CD14-positive monocyte (primary cell): Measurements from ENCODE around the gene RFX3. TPM values are rescaled to one million over a fixed set of nuclear protein-coding genes. Genes with fewer than 3 reads are reported as not detected.

ENCODE experiments used
- DNase-seq, 3 donors: peaks; one replicate each; pipeline ENCODE4 v3.0.0-alpha.2; 2011 to 2022
- H2AFZ ChIP-seq: 2 replicates; pipeline ENCODE4 v1.6.0; 2012; ENCODE audit warnings: mild to moderate bottlenecking, low read depth, low read length, inconsistent platforms; ENCODE audit not compliant: insufficient read depth, poor library complexity, severe bottlenecking
- H3K27ac ChIP-seq, 2 donors: 1 replicate in 1 of 2; 2 replicates in 1 of 2; pipeline ENCODE4 v1.5.1; 2012 to 2013; ENCODE audit warnings: low read length in 2 of 2, control low read depth in 1 of 2, inconsistent platforms in 1 of 2, low read depth in 1 of 2, mild to moderate bottlenecking in 1 of 2
- H3K27me3 ChIP-seq, 2 donors: one replicate each; pipeline versions ENCODE4 v1.6.0 to v1.6.1; 2011 to 2013; ENCODE audit warnings: low read length in 2 of 2; ENCODE audit not compliant: control insufficient read depth in 2 of 2, insufficient read depth in 2 of 2
- H3K36me3 ChIP-seq, 2 donors: replicated peaks in 1 of 2; 1 replicate in 1 of 2; 2 replicates in 1 of 2; pipeline versions ENCODE4 v1.5.1 to v1.6.1; 2012 to 2013; ENCODE audit warnings: low read length in 2 of 2, control low read depth in 1 of 2, inconsistent platforms in 1 of 2, mild to moderate bottlenecking in 1 of 2; ENCODE audit not compliant: insufficient read depth in 2 of 2, control insufficient read depth in 1 of 2
- H3K4me1 ChIP-seq, 2 donors: 1 replicate in 1 of 2; 2 replicates in 1 of 2; pipeline versions ENCODE4 v1.5.1 to v1.6.1; 2012 to 2013; ENCODE audit warnings: low read length in 2 of 2, control low read depth in 1 of 2, inconsistent platforms in 1 of 2, mild to moderate bottlenecking in 1 of 2, moderate library complexity in 1 of 2; ENCODE audit not compliant: insufficient read depth in 2 of 2, control insufficient read depth in 1 of 2
- H3K4me2 ChIP-seq: replicated peaks from 2 replicates; pipeline ENCODE3; 2012; ENCODE audit warnings: low read length, moderate library complexity, mild to moderate bottlenecking; ENCODE audit not compliant: poor library complexity, severe bottlenecking; ENCODE audit errors: extremely low read depth
- H3K4me3 ChIP-seq, 3 experiments: fragments of 200-600 bp in 1 of 3; sonication (generic) in 1 of 3; replicated peaks in 1 of 3; 1 replicate in 2 of 3; 2 replicates in 1 of 3; pipeline ENCODE4 v1.5.1; 2011 to 2013; ENCODE audit warnings: low read length in 3 of 3, mild to moderate bottlenecking in 3 of 3, control low read depth in 2 of 3, low read depth in 2 of 3, inconsistent platforms in 1 of 3, moderate library complexity in 1 of 3
- H3K79me2 ChIP-seq: 2 replicates; pipeline ENCODE4 v1.6.0; 2012; ENCODE audit warnings: mild to moderate bottlenecking, control low read depth, inconsistent platforms, low read length, moderate library complexity; ENCODE audit not compliant: insufficient read depth
- H3K9ac ChIP-seq: 2 replicates; pipeline ENCODE4 v1.6.0; 2017; ENCODE audit warnings: low read length, mild to moderate bottlenecking; ENCODE audit not compliant: insufficient read depth, poor library complexity, severe bottlenecking
- H3K9me3 ChIP-seq, 2 donors: replicated peaks in 1 of 2; 1 replicate in 1 of 2; 2 replicates in 1 of 2; pipeline versions ENCODE4 v1.5.1 to v1.6.1; 2012 to 2013; ENCODE audit warnings: low read length in 2 of 2, control low read depth in 1 of 2; ENCODE audit not compliant: control insufficient read depth in 1 of 2, insufficient read depth in 1 of 2
- H4K20me1 ChIP-seq: 2 replicates; pipeline ENCODE4 v1.6.0; 2012; ENCODE audit warnings: mild to moderate bottlenecking, low read length, control low read depth, moderate library complexity; ENCODE audit not compliant: insufficient read depth
- H3K27ac Mint-ChIP-seq, 7 donors: one replicate each; pipeline ENCODE4 v1.8.0; 2020; ENCODE audit warnings: mild to moderate bottlenecking in 7 of 7, mixed read lengths in 7 of 7, moderate library complexity in 6 of 7, inconsistent platforms in 2 of 7
- H3K27me3 Mint-ChIP-seq, 3 donors: one replicate each; pipeline ENCODE4 v1.8.0; 2021 to 2022; ENCODE audit warnings: low read depth in 3 of 3, mild to moderate bottlenecking in 3 of 3, mixed read lengths in 3 of 3, moderate library complexity in 3 of 3, inconsistent platforms in 1 of 3
- H3K36me3 Mint-ChIP-seq, 2 donors: one replicate each; pipeline ENCODE4 v1.8.0; 2020; ENCODE audit warnings: mixed read lengths in 2 of 2, inconsistent platforms in 1 of 2, mild to moderate bottlenecking in 1 of 2
- H3K4me1 Mint-ChIP-seq: one replicate; pipeline ENCODE4 v1.8.0; 2020; ENCODE audit warnings: mild to moderate bottlenecking, mixed read lengths
- H3K4me3 Mint-ChIP-seq, 2 donors: one replicate each; pipeline ENCODE4 v1.8.0; 2020; ENCODE audit warnings: mild to moderate bottlenecking in 2 of 2, mixed read lengths in 2 of 2, moderate library complexity in 1 of 2
- H3K9me3 Mint-ChIP-seq, 7 donors: one replicate each; pipeline ENCODE4 v1.8.0; 2020 to 2022; ENCODE audit warnings: mixed read lengths in 7 of 7, mild to moderate bottlenecking in 6 of 7, moderate library complexity in 6 of 7, inconsistent platforms in 2 of 7
- CTCF ChIP-seq: fragments of 200-600 bp; IDR thresholded peaks from one replicate; pipeline ENCODE4 v1.8.0; 2022; ENCODE audit warnings: antibody characterized with exemption, mild to moderate bottlenecking
- WGBS: methylation state at CpG from one replicate; pipeline ENCODE4 v1.1.5; 2013; ENCODE audit warnings: missing lambda C conversion rate; ENCODE audit not compliant: insufficient coverage; 5-methylcytosine and 5-hydroxymethylcytosine counted together
- intact Hi-C, 2 donors: fragments of 100-400 bp; cut with micrococcal nuclease; formaldehyde crosslinking; loops; one replicate each; pipeline versions ENCODE4 v1.15.0 to v1.15.1; 2023
- polyA plus RNA-seq, 3 donors: library from polyadenylated mRNA; depleted of rRNA in 1 of 3; unstranded in 2 of 3; stranded (reverse) in 1 of 3; fragments of 300-500 nt in 2 of 3; fragments of >200 nt in 1 of 3; fragmentation: Illumina TruSeq in 2 of 3; gene quantifications; 1 replicate in 2 of 3; 2 replicates in 1 of 3; pipeline ENCODE4 v1.2.3, GENCODE V29; 2012 to 2021

Gene RFX3
- polyA plus RNA-seq, 3 donors: 1.7 to 5.2 (median 3.2) TPM

GRCh38 chr9:3433754-3434153 lies 92.0 kb downstream of the RFX3 start:
- no CpG with 5 or more reads among the region's 4 CpGs for WGBS
- no peaks in the 10 kb centered on the region for H3K9me3 ChIP-seq
- no peaks in the 10 kb centered on the region for H3K36me3 ChIP-seq
- Mint-ChIP-seq H3K4me1 (peaks cover 17% of the 10 kb centered on the region), H3K36me3 (peaks cover 0 to 9% of the 10 kb centered on the region in 2 donors), H3K27me3 (peaks cover 0 to 2% (median 0%) of the 10 kb centered on the region in 3 donors), H3K27ac (no peak overlapping the region), H3K4me3 (no peak overlapping the region), H3K9me3 (peaks cover 0 to 6% (median 0%) of the 10 kb centered on the region in 7 donors)
- DNase-seq: no peak
- H3K4me3 ChIP-seq: no peak overlapping the region
- H3K4me1 ChIP-seq: peaks cover 19 to 23% of the 10 kb centered on the region in 2 donors
- no peak overlapping the region for H3K4me2 ChIP-seq
- no peak overlapping the region for H3K9ac ChIP-seq
- no peaks in the 10 kb centered on the region for H3K27me3 ChIP-seq
- H3K27ac ChIP-seq: peak overlapping the region in 1 of 2 donors; percentile 65
- no peaks in the 10 kb centered on the region for H4K20me1 ChIP-seq
- H3K79me2 ChIP-seq: no peaks in the 10 kb centered on the region
- intact Hi-C loops: no loop called here
- H2AFZ ChIP-seq: no peak overlapping the region
- TF ChIP-seq CTCF: no peak

GRCh38 chr9:3433066-3433465 lies 92.7 kb downstream of the RFX3 start:
- Histone ChIP-seq H3K4me1 (peaks cover 19 to 23% of the 10 kb centered on the region in 2 donors), H3K27ac (peak overlapping the region in 1 of 2 donors; percentile 65), H3K4me3 (no peak overlapping the region), H4K20me1 (no peaks in the 10 kb centered on the region), H3K4me2 (no peak overlapping the region), H3K9me3 (no peaks in the 10 kb centered on the region), H3K36me3 (no peaks in the 10 kb centered on the region), H3K9ac (no peak overlapping the region), H3K79me2 (no peaks in the 10 kb centered on the region), H3K27me3 (no peaks in the 10 kb centered on the region), H2AFZ (no peak overlapping the region)
- intact Hi-C loops: no loop called here
- no peaks in the 10 kb centered on the region for H3K27me3 Mint-ChIP-seq
- no peak overlapping the region for H3K4me3 Mint-ChIP-seq
- peaks cover 17% of the 10 kb centered on the region for H3K4me1 Mint-ChIP-seq
- no peak for TF ChIP-seq CTCF
- H3K36me3 Mint-ChIP-seq: peaks cover 0 to 9% of the 10 kb centered on the region in 2 donors
- no peak for DNase-seq
- H3K27ac Mint-ChIP-seq: peak overlapping the region in 3 of 7 donors; percentile 49 to 53 (median 50)
- peaks cover 0 to 6% (median 0%) of the 10 kb centered on the region in 7 donors for H3K9me3 Mint-ChIP-seq
- no CpG with 5 or more reads among the region's 4 CpGs for WGBS
